HFFc6 (cell line): Measurements from ENCODE around the gene IQSEC2. TPM values are rescaled to one million over a fixed set of nuclear protein-coding genes. Genes with fewer than 3 reads are reported as not detected.

Experiments used
- DNase-seq: peaks from one replicate; pipeline ENCODE4 v3.0.0-alpha.2; 2018
- H3K27ac Mint-ChIP-seq: 2 replicates; pipeline ENCODE4 v1.8.0; 2020; ENCODE audit warnings: mild to moderate bottlenecking, mixed read lengths
- H3K27me3 Mint-ChIP-seq: 2 replicates; pipeline ENCODE4 v1.8.0; 2021; ENCODE audit warnings: mild to moderate bottlenecking, moderate library complexity, mixed read lengths; ENCODE audit not compliant: insufficient read depth
- H3K36me3 Mint-ChIP-seq: 2 replicates; pipeline ENCODE4 v1.8.0; 2021; ENCODE audit warnings: low read depth, mixed read lengths
- H3K4me1 Mint-ChIP-seq: 2 replicates; pipeline ENCODE4 v1.8.0; 2020; ENCODE audit warnings: low read depth, mixed read lengths
- H3K4me3 Mint-ChIP-seq: 2 replicates; pipeline ENCODE4 v1.8.0; 2020; ENCODE audit warnings: mild to moderate bottlenecking, moderate library complexity, mixed read lengths
- H3K9me3 Mint-ChIP-seq: 2 replicates; pipeline ENCODE4 v1.8.0; 2020; ENCODE audit warnings: mild to moderate bottlenecking, mixed read lengths
- CTCF ChIP-seq: fragments of 200-600 bp; sonication (generic); IDR thresholded peaks from 2 replicates; pipeline ENCODE4 v1.5.0; 2021; ENCODE audit warnings: antibody characterized with exemption, mild to moderate bottlenecking
- total RNA-seq, 6 experiments: library from RNA; stranded (reverse); fragmentation: NEBNext Ultra II Directional; extraction: Animal tissue kit (Norgen Biotek cat#: 25700); gene quantifications; 2 replicates in 1 of 6; 3 replicates in 5 of 6; pipeline ENCODE4 v1.2.3, GENCODE V29; 2021

Gene IQSEC2
- total RNA-seq, 6 experiments from 2014 or later, result 16.4 to 22.8 (median 20.0) TPM

DNA sequence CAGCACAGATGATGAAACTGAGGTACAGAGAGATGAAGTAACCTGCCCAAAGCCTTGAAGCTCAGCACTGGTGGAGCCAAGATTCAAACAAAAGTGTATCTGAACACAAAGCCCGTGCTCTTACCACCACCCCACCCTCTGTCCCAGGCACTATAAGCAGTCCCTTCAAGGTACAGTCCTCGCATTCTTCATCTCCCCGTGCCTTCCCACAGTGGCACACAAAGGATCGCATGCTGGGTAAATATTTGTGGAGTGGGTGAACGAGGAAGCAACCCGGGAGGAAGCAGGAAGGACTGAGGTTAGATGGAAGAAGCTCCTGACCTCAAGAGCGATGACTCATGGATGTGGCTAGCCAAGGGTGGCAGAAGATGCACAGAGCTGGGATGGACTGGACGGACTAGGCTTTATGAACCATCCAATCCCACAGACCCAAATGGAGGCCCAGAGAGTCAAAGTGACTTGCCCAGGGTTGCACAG is 18.4 kb downstream of the IQSEC2 start:
- no peak for TF ChIP-seq CTCF

GRCh38 chrX:53262189-53262917 is 19.0 kb downstream of the IQSEC2 start:
- Mint-ChIP-seq H3K4me1 (peaks cover 46% of the 10 kb centered on the region), H3K4me3 (peak overlapping the region; percentile 48; the same call in 1 of the 2 replicates), H3K36me3 (no peaks in the 10 kb centered on the region), H3K27ac (peak overlapping the region; percentile 74), H3K9me3 (no peaks in the 10 kb centered on the region), H3K27me3 (peaks cover 2% of the 10 kb centered on the region; the same call in 1 of the 2 replicates)
- TF ChIP-seq CTCF, result no peak
- DNase-seq, result no peak

More for the DNA sequence above, 18.4 kb downstream of the IQSEC2 start:
- H3K9me3 Mint-ChIP-seq, result no peaks in the 10 kb centered on the region
- H3K27me3 Mint-ChIP-seq, result peaks cover 2% of the 10 kb centered on the region; the same call in 1 of the 2 replicates
- H3K36me3 Mint-ChIP-seq, result no peaks in the 10 kb centered on the region
- peak; percentile 63 for DNase-seq
- peak overlapping the region; percentile 48 for H3K4me3 Mint-ChIP-seq
- peak overlapping the region; percentile 74 for H3K27ac Mint-ChIP-seq
- peaks cover 46% of the 10 kb centered on the region for H3K4me1 Mint-ChIP-seq

DNA sequence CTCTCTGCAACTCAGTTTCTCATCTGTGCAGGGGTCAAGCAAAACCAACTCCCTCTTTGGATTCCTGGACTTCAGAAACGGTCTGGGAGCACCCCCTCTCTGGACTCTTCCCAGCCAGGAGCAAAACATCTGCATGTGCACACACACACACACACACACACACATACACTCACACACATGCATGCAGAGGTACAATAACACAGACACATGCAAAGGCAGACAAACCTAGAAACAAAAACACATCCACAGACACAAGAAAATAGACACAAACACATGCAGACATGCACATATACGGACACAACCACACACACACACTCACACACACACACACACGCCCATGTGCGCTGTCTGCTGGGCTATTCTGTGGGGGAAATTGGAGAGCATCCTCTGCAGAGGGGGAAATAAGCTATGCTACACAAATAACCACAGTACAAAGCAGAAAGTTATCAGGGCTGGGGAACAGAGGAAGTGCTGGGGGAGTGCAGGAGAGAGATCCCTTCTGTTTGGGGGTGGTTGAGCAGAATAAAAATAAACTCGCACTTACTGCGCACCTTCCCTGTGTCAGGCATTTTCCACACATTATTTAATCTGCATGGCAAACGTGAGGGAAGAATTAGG is 19.9 kb downstream of the IQSEC2 start:
- no peaks in the 10 kb centered on the region for H3K9me3 Mint-ChIP-seq
- no peaks in the 10 kb centered on the region for H3K36me3 Mint-ChIP-seq
- DNase-seq, result no peak
- H3K27ac Mint-ChIP-seq, result no peak overlapping the region
- no peak overlapping the region for H3K4me3 Mint-ChIP-seq
- peaks cover 45% of the 10 kb centered on the region for H3K4me1 Mint-ChIP-seq
- H3K27me3 Mint-ChIP-seq, result peaks cover 2% of the 10 kb centered on the region
- TF ChIP-seq CTCF, result no peak

GRCh38 chrX:53260836-53261235 is 20.5 kb downstream of the IQSEC2 start:
- H3K4me3 Mint-ChIP-seq, result no peak overlapping the region
- H3K27me3 Mint-ChIP-seq, result peaks cover 2% of the 10 kb centered on the region
- TF ChIP-seq CTCF, result no peak
- peaks cover 39% of the 10 kb centered on the region for H3K4me1 Mint-ChIP-seq
- DNase-seq, result no peak
- no peaks in the 10 kb centered on the region for H3K9me3 Mint-ChIP-seq
- no peaks in the 10 kb centered on the region for H3K36me3 Mint-ChIP-seq
- no peak overlapping the region for H3K27ac Mint-ChIP-seq

GRCh38 chrX:53257670-53258423 is 23.5 kb downstream of the IQSEC2 start:
- Mint-ChIP-seq H3K36me3 (peaks cover 6% of the 10 kb centered on the region; the same call in 1 of the 2 replicates), H3K27ac (no peak overlapping the region), H3K27me3 (peaks cover 5% of the 10 kb centered on the region)

More at GRCh38 chrX:53257670-53258423, 23.5 kb downstream of the IQSEC2 start:
- Mint-ChIP-seq H3K9me3 (no peaks in the 10 kb centered on the region), H3K4me3 (no peak overlapping the region), H3K4me1 (peaks cover 9% of the 10 kb centered on the region)
- no peak for TF ChIP-seq CTCF
- no peak for DNase-seq
